SK-N-SH (cell line): ENCODE data around the gene ABHD10. TPM values are rescaled to one million over a fixed set of nuclear protein-coding genes. Genes with fewer than 3 reads are reported as not detected.

Experiments used
- CTCF ChIA-PET: fragments of 300-600, 350-600 bp; formaldehyde crosslinking; extraction: SDS; loops from one replicate; lab custom pipeline; 2021; lab: Yijun Ruan, JAX
- POLR2A ChIA-PET: fragments of 350-600 bp; sonication (Branson Sonifier 250); formaldehyde crosslinking; extraction: SDS; loops from one replicate; lab custom pipeline; 2020; ENCODE audit warnings: antibody characterized with exemption, inconsistent platforms; lab: Yijun Ruan, JAX
- DNase-seq: peaks from one replicate; pipeline ENCODE4 v3.0.0; 2012
- H2AFZ ChIP-seq: fragments of 200-600 bp; sonication (generic); 2 replicates; pipeline ENCODE4 v1.8.1; 2016; ENCODE audit warnings: antibody characterized with exemption, mild to moderate bottlenecking, low read depth
- H3F3A ChIP-seq: fragments of 200-600 bp; sonication (generic); replicated peaks from 2 replicates; pipeline ENCODE3; 2016; ENCODE audit warnings: antibody characterized with exemption, mild to moderate bottlenecking; ENCODE audit not compliant: insufficient read depth
- H3K27ac ChIP-seq, 2 experiments: fragments of 200-500 bp in 1 of 2; fragments of 200-600 bp in 1 of 2; sonication (Bioruptor generic) in 1 of 2; sonication (generic), shearing (Covaris generic) in 1 of 2; 2 replicates each; pipeline versions ENCODE4 v1.5.1 to v1.6.1; 2014 to 2016; ENCODE audit warnings: low read depth in 2 of 2, inconsistent platforms in 1 of 2, low read length in 1 of 2, mild to moderate bottlenecking in 1 of 2, mixed read lengths in 1 of 2
- H3K27me3 ChIP-seq: fragments of 200-600 bp; sonication (generic), shearing (Covaris generic); 2 replicates; pipeline ENCODE4 v1.6.1; 2016; ENCODE audit warnings: mixed run types; ENCODE audit not compliant: insufficient read depth
- H3K36me3 ChIP-seq, 2 experiments: fragments of 200-500 bp in 1 of 2; fragments of 200-600 bp in 1 of 2; sonication (Bioruptor generic) in 1 of 2; sonication (generic) in 1 of 2; replicated peaks in 1 of 2; 2 replicates each; pipeline versions ENCODE3 to v1.5.1; 2014 to 2016; ENCODE audit warnings: low read length in 1 of 2, mild to moderate bottlenecking in 1 of 2; ENCODE audit not compliant: insufficient read depth in 2 of 2, control insufficient read depth in 1 of 2
- H3K4me1 ChIP-seq, 2 experiments: fragments of 200-500 bp in 1 of 2; fragments of 200-600 bp in 1 of 2; sonication (Bioruptor generic) in 1 of 2; sonication (generic), shearing (Covaris generic) in 1 of 2; 2 replicates each; pipeline versions ENCODE4 v1.5.1 to v1.6.1; 2014 to 2016; ENCODE audit warnings: low read depth in 1 of 2, low read length in 1 of 2, mixed run types in 1 of 2; ENCODE audit not compliant: insufficient read depth in 2 of 2, control insufficient read depth in 1 of 2
- H3K4me2 ChIP-seq: fragments of 200-600 bp; sonication (generic), shearing (Covaris generic); 2 replicates; pipeline ENCODE4 v1.6.1; 2017; ENCODE audit warnings: mixed run types
- H3K4me3 ChIP-seq, 2 experiments: fragments of 200-500 bp in 1 of 2; fragments of 200-600 bp in 1 of 2; sonication (Bioruptor generic) in 1 of 2; sonication (generic), shearing (Covaris generic) in 1 of 2; 2 replicates each; pipeline versions ENCODE4 v1.5.1 to v1.8.1; 2014 to 2016; ENCODE audit warnings: low read depth in 2 of 2, inconsistent platforms in 1 of 2, low read length in 1 of 2, mild to moderate bottlenecking in 1 of 2, mixed read lengths in 1 of 2, moderate library complexity in 1 of 2
- H3K79me2 ChIP-seq: fragments of 200-600 bp; sonication (generic); 2 replicates; pipeline ENCODE4 v1.8.1; 2017; ENCODE audit warnings: mild to moderate bottlenecking; ENCODE audit not compliant: insufficient read depth
- H3K9ac ChIP-seq: fragments of 200-600 bp; sonication (generic); 2 replicates; pipeline ENCODE4 v1.6.1; 2017; ENCODE audit warnings: mixed run types
- H3K9me2 ChIP-seq: fragments of 200-600 bp; sonication (generic); 2 replicates; pipeline ENCODE4 v1.6.1; 2017; ENCODE audit warnings: mixed run types
- H3K9me3 ChIP-seq: fragments of 200-600 bp; sonication (generic); 2 replicates; pipeline ENCODE4 v1.6.1; 2017; ENCODE audit warnings: mixed run types, mild to moderate bottlenecking, moderate library complexity
- H4K20me1 ChIP-seq: fragments of 200-600 bp; sonication (generic); 2 replicates; pipeline ENCODE4 v1.6.1; 2017; ENCODE audit warnings: mild to moderate bottlenecking, mixed run types; ENCODE audit not compliant: insufficient read depth
- CTCF ChIP-seq: fragments of 200-600 bp; sonication (generic); IDR thresholded peaks from 2 replicates; pipeline ENCODE4 v1.6.1; 2017; ENCODE audit warnings: antibody characterized with exemption, mild to moderate bottlenecking, moderate library complexity
- NRF1 ChIP-seq: IDR thresholded peaks from 2 replicates; pipeline ENCODE4 v1.6.1; 2012; ENCODE audit warnings: low read depth, mild to moderate bottlenecking, low read length
- POLR2AphosphoS5 ChIP-seq: IDR thresholded peaks from 2 replicates; pipeline ENCODE4 v1.6.1; 2012; ENCODE audit warnings: low read depth, low read length
- RAD21 ChIP-seq: IDR thresholded peaks from 2 replicates; pipeline ENCODE4 v1.6.1; 2012; ENCODE audit warnings: mild to moderate bottlenecking, low read length
- RCOR1 ChIP-seq: fragments of 150-350 bp; IDR thresholded peaks from 2 replicates; pipeline ENCODE4 v1.6.1; 2017; ENCODE audit warnings: antibody characterized with exemption, low read length
- SMC3 ChIP-seq: IDR thresholded peaks from 2 replicates; pipeline ENCODE4 v1.6.1; 2012; ENCODE audit warnings: low read depth, low read length, improper control_type of control experiment
- USF1 ChIP-seq: IDR thresholded peaks from 2 replicates; pipeline ENCODE4 v1.4.0; 2012; ENCODE audit warnings: low read depth, borderline replicate concordance
- WGBS: methylation state at CpG from one replicate; pipeline ENCODE4 v1.1.6; 2017; ENCODE audit warnings: low lambda C conversion rate; 5-methylcytosine and 5-hydroxymethylcytosine counted together
- polyA plus RNA-seq, 3 experiments: library from polyadenylated mRNA; depleted of rRNA; stranded (reverse); fragments of >200 nt; gene quantifications; 2 replicates each; pipeline ENCODE4 v1.2.3, GENCODE V29; 2012
- TF ChIP-seq, protein P1 (sequence below): IDR thresholded peaks from 2 replicates; pipeline ENCODE4 v1.4.0; 2012; ENCODE audit warnings: low read depth, borderline replicate concordance
- TF ChIP-seq, protein P2 (sequence below): fragments of 150-350 bp; IDR thresholded peaks from 2 replicates; pipeline ENCODE4 v1.6.1; 2017; ENCODE audit warnings: antibody characterized with exemption, low read length, low read depth, borderline replicate concordance

Gene ABHD10
- polyA plus RNA-seq, 1 of the 3 experiments (the other 2 are of a cell fraction): 14.8 TPM

- H2AFZ ChIP-seq: no peak overlapping the region
- 57% methylated on average over 17 of the region's 19 CpGs for WGBS
Observed at GRCh38 chr3:112013058-112013783, 34.4 kb downstream of the ABHD10 start.

More at GRCh38 chr3:112013058-112013783, 34.4 kb downstream of the ABHD10 start:
- no peaks in the 10 kb centered on the region for H3K27me3 ChIP-seq
- POLR2A ChIA-PET: interaction anchor here (0.7 to 2.0 kb wide), 3 partner anchors 10 to 14 kb away, joined by 3 to 11 read pairs (median 3); partner anchors contain the start of gene TAGLN3
- H3K9me2 ChIP-seq: no peaks in the 10 kb centered on the region
- H4K20me1 ChIP-seq: no peaks in the 10 kb centered on the region
- no peak overlapping the region for H3K4me3 ChIP-seq
- H3K9me3 ChIP-seq: no peaks in the 10 kb centered on the region
- TF ChIP-seq USF1 (no peak), SMC3 (peak; percentile 70), CTCF (peak; percentile 66), RCOR1 (peak; percentile 17; the same call in 1 of the 2 replicates), NRF1 (no peak), POLR2AphosphoS5 (no peak), RAD21 (peak; percentile 81)
- TF ChIP-seq, protein P1, sequence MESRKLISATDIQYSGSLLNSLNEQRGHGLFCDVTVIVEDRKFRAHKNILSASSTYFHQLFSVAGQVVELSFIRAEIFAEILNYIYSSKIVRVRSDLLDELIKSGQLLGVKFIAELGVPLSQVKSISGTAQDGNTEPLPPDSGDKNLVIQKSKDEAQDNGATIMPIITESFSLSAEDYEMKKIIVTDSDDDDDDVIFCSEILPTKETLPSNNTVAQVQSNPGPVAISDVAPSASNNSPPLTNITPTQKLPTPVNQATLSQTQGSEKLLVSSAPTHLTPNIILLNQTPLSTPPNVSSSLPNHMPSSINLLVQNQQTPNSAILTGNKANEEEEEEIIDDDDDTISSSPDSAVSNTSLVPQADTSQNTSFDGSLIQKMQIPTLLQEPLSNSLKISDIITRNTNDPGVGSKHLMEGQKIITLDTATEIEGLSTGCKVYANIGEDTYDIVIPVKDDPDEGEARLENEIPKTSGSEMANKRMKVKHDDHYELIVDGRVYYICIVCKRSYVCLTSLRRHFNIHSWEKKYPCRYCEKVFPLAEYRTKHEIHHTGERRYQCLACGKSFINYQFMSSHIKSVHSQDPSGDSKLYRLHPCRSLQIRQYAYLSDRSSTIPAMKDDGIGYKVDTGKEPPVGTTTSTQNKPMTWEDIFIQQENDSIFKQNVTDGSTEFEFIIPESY: peak; percentile 53; the same call in 1 of the 2 replicates
- TF ChIP-seq, protein P2, sequence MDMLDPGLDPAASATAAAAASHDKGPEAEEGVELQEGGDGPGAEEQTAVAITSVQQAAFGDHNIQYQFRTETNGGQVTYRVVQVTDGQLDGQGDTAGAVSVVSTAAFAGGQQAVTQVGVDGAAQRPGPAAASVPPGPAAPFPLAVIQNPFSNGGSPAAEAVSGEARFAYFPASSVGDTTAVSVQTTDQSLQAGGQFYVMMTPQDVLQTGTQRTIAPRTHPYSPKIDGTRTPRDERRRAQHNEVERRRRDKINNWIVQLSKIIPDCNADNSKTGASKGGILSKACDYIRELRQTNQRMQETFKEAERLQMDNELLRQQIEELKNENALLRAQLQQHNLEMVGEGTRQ: no peak
- no peaks in the 10 kb centered on the region for H3F3A ChIP-seq
- CTCF ChIA-PET: interaction anchor here (0.5 to 7.3 kb wide), 36 partner anchors 9 to 906 kb away, joined by 3 to 165 read pairs (median 5); partner anchors contain the start of genes ABHD10 and TAGLN3
- no peaks in the 10 kb centered on the region for H3K79me2 ChIP-seq
- peaks cover 0 to 20% of the 10 kb centered on the region in 2 experiments for H3K36me3 ChIP-seq
- no peak overlapping the region for H3K27ac ChIP-seq
- no peak overlapping the region for H3K9ac ChIP-seq
- H3K4me1 ChIP-seq: peaks cover 3 to 8% of the 10 kb centered on the region in 2 experiments; a peak in 2 of 4 replicates
- DNase-seq: peak; percentile 48
- H3K4me2 ChIP-seq: no peak overlapping the region
